HG02623 (cell line): Measurements from ENCODE around the gene PHF13.
"Not testable (repeated sequence)": the region's sequence is repeated elsewhere in the genome, so short reads cannot be mapped to it uniquely, and the experiment has no call there.

Experiments
- ATAC-seq: cut with Tn5 transposase; IDR thresholded peaks from one replicate; pipeline ENCODE4 v1.9.1; 2021; ENCODE audit warnings: moderate library complexity; ENCODE audit not compliant: unreplicated experiment

Gene PHF13

GRCh38 chr1:6586404-6586816 lies 27.1 kb upstream of the PHF13 start:
- no peak for ATAC-seq

GRCh38 chr1:6587261-6588005 lies 26.1 kb upstream of the PHF13 start:
- ATAC-seq = no peak

DNA sequence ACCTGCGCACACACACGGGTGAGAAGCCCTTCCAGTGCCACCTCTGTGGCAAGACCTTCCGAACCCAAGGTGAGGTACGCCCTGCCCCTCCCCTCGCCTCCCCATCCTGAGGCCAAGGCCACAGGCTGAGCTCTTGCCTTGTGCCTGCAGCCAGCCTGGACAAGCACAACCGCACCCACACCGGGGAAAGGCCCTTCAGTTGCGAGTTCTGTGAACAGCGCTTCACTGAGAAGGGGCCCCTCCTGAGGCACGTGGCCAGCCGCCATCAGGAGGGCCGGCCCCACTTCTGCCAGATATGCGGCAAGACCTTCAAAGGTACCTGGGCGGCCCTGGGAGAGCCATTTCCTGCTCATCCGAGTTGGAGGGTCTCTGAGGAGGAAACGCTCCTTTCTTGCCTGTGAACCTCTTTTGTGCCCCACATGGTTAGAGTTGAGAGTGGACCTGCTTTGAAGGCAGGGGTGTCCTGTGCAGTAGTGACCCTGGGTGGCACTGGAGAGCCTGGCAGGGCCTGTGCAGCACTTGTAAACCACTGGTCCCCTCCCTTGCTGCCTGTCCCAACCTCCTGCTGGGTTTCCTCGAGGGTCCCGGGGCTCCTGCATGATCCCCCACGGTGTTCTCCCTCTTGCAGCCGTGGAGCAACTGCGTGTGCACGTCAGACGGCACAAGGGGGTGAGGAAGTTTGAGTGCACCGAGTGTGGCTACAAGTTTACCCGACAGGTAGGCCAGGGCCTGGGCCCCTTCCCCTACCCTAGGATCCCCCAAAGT lies 25.2 kb upstream of the PHF13 start:
- ATAC-seq = no peak

- ATAC-seq = no peak
Measured at GRCh38 chr1:6588893-6589520, 24.5 kb upstream of the PHF13 start.

DNA sequence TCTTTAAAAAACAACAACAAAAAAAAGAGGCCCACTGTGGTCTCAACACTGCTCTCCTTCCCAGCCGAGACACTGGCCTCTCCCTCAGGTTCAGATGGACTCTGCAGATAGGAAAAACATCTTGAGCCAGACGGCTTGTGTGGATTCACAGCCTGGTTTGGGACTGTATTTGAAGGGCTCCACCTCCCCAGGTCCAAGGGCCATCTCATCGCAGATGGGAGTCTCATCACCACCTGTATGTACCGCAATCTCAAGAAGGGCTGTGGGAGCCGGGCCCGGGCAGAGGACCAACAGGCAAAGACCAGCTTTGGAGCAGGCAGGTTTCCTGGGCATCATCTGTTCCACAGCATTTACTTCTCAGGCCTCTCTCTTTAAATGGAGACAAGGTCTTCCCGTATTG lies 23.5 kb upstream of the PHF13 start:
- ATAC-seq = no peak

DNA sequence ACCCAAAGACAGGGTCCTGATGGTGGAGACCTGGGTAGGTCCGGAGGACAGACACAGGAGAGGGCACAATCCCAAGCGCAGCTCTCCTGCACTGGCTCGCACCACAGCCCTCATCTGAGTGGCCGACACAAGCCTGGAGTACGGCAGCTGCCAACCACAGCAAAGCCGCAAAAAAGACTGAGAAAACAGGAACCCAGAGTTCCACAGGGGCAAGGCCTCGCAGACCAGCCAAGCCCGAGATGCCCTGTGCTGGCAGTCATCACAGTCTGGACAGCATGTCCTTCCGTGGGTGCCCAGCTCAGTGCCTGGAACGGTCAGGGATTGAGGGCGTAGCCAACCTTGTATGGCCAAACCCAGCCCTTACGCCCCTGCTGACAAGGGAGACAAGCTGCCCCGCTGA lies 22.3 kb upstream of the PHF13 start:
- no peak for ATAC-seq

GRCh38 chr1:6591644-6592043 lies 21.9 kb upstream of the PHF13 start:
- no peak for ATAC-seq

DNA sequence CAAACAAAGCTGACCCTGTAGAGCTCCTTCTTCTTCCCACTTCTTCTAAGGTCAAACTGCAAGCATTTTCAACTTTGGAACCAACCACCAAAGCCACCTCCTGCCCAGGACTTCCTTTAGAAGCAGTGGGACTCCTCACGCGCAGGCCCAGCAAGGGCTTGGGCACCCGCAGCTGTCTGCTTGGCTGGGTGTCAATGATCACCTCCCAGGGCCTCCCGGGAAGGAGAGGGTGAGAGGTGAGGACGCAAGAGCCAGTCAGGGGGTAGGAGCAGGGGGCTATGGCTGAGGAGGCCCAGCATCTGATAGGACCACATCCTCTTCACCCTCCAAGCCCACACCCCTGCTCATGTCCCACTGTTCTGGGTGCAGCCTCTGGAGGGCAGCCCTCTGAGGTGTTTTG lies 21.1 kb upstream of the PHF13 start:
- ATAC-seq = no peak

DNA sequence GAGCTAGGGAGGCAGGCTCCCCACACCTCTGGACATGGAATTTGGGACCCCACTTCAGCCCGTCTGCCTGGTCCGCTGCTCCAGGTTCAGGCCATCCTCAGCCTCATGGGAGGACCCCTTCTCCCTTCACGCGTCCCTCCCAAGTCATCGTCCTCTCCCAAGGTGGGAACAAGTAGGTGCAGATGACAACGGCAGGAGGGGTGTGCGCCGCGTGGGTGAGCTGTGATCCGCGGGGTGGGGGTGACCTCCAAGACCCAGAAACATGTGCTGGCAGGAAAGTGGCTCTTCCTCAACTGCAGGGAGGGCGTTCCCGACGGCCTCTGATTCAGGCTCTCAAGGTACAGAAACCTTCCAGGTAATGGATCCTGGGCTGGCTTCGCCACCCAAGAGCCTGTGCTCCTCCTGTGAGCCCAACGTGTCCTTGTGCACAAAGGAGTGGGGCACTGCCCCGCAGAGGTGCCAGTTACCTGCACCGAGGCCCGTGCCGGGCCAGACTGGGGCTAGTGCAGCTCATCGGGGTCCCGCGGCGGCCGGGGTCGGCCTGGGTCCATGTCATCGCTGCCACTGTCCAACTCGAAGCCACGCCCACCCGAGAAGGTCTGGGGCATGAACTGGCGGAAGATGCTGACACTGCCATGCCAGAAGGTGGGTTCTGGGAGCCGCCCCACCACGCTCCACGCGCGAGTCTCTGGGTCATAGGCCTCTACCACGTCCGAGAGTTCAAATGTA lies 20.5 kb upstream of the PHF13 start:
- ATAC-seq = no peak

DNA sequence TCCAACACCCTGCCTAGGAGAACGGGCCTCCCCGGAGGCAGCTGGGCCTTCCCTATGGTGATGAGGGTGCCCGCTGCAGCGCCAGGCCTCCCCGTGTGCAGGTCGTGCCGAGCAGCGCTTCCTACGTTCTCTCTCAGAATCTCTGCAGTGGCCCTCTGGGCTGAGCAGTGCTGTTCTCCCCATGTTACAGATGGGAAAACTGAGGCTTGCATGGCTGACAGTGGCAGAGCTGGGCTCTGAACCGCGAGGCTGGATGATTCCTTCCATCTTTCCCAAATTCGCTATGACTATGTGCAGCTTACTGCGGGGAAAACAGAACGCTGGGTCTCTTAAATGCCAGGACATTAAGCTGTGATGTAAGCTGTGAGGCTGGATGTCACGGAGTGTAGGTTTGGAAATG lies 19.7 kb upstream of the PHF13 start:
- ATAC-seq = no peak

- no peak for ATAC-seq
Measured at GRCh38 chr1:6594977-6595740, 18.4 kb upstream of the PHF13 start.

DNA sequence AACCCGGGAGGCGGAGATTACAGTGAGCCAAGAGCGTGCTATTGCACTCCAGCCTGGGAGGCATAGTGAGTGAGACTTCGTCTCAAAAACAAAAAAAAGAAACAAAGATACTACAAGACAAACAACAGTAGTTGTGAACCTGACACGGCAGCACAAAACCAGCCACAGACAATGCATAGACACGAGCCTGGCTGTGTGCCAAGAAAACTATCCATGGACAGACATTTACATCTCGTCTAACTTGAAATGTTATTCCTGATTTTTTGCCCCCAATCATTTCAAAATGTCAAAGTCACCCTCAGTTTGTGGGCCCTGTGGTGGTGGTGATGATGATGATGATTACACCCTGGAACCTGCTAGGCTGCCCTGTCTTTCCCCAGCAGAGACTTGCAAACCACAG lies 17.2 kb upstream of the PHF13 start:
- no peak for ATAC-seq

DNA sequence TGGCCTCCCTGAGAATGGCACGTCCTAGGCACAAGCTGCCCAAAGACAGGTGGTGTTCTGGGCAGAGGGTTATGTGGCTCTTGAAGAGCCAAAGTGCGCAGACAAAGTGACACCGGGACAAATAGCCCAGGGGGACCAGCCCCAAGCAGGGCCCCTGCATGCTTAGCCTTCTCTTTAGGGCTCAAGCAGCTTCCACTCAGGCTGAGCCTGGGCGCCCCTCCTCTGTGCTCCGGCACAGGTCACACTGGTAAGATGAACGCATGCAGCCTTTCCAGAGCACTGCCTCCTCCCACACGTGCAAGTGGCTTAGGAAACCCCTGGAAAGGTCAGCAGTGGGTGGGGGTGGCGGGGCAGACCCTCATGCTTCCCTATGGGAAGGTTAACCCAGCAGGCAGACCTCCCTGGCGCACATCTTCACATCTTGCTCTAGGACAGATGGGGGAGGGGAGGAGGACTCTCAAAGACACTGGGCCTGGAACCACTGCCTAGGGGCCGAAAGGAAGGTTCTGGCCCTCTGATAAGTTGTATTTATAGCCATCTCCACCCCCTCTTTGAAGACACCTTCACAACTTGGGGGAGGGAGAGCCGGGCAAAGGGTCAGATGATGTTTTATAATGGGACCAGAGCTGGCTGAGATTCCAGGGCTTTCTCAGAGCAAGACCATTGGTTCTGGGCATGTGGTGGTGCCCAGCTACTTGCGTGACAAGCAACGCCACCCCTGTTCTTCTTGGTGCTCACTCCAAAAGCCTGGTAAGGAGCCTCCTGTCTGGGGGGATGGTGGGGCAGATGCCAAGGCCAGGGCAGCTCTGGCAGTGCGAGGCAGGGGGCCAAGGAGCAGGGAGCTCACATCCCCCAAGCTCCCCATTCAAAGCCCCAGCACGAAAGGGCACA lies 16.4 kb upstream of the PHF13 start:
- no peak for ATAC-seq

GRCh38 chr1:6597777-6598131 lies 15.8 kb upstream of the PHF13 start:
- ATAC-seq = no peak

GRCh38 chr1:6599141-6599975 lies 14.2 kb upstream of the PHF13 start:
- ATAC-seq = no peak

- not testable (repeated sequence) for ATAC-seq
Measured at GRCh38 chr1:6599991-6600390, 13.5 kb upstream of the PHF13 start.

GRCh38 chr1:6600410-6601048 lies 13.0 kb upstream of the PHF13 start:
- no peak for ATAC-seq
